Measurements from ENCODE around the gene OR6K6.

DNA sequence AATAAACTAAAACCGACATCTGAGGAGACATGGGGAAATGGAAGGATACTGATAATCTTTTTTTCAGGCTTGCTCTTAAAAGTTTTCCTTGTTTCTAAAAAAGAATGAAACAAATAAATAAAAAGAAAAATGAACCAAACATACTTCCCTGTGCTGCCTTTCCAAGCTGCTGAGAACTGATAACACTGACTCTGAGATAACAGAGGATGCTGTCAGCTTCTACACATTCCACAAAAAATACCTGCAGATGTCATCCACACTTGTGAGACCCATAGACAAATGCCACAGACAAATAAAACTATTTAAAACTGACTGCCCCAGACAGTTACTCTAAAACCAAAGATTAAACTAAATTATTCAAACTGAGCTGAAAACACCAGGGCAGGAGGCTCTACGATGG lies 22.0 kb upstream of the OR6K6 start:
- TF ChIP-seq EZH2phosphoT487 (IDR thresholded peaks at IDR 0.05; ENCODE audit: insufficient read depth, low read depth) (no peak), EZH2 (IDR thresholded peaks at IDR 0.05; ENCODE audit: insufficient read depth, poor library complexity, severe bottlenecking) (no peak)
